ENCODE results near the gene ARHGAP26. TPM values are rescaled to one million over a fixed set of nuclear protein-coding genes. Genes with fewer than 3 reads are reported as not detected.

The ARHGAP26 gene
- total RNA-seq, 1 donor: 7.6 TPM

DNA sequence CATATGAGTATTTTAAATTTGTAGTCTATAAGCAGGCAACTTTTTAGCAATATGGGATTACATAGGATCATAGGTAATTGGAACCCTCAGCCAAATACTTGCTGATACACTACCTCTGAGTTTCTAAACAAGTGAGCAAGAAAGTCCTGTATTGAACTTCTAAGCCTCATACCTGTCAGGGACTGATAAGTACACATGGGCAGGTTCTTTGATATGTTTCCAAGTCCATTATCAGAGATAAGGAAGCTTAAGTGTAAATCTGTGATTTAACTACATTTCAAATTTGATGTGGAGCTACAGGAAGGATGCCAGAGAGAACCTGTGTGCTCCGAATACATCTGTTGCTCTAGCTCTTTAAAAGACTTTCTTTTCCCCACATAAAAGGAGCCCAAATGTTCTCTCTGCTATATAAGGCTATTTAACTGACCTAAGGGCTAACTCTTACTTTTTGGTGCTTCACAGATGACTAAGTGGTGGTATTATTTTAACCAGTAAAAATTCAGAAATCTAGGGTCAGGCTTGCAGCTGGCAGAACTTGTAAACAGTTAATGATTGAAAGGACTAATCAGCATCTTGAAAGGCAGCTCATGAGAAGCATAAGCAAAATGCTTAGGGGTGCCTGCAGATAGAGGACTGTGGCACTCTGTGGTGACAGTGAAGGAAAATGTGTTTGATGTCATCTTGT lies 404.7 kb downstream of the ARHGAP26 start:
- Histone ChIP-seq H2AFZ (ENCODE audit: low read length) (no peak overlapping the region), H3K36me3 (ENCODE audit: insufficient read depth, low read length) (no peaks in the 10 kb centered on the region), H3K4me3 (ENCODE audit: insufficient read depth, low read length) (no peak overlapping the region), H3K27me3 (ENCODE audit: insufficient read depth, low read length) (no peaks in the 10 kb centered on the region), H3K79me2 (ENCODE audit: insufficient read depth, low read length) (no peaks in the 10 kb centered on the region), H3K4me1 (ENCODE audit: insufficient read depth, low read length) (peaks cover 23% of the 10 kb centered on the region), H3K4me2 (ENCODE audit: insufficient read depth, low read length) (no peak overlapping the region), H3K9me3 (ENCODE audit: low read depth, low read length) (no peaks in the 10 kb centered on the region), H4K20me1 (ENCODE audit: insufficient read depth, low read length) (no peaks in the 10 kb centered on the region), H3K27ac (ENCODE audit: low read depth, low read length) (peak overlapping the region; percentile 87)
- TF ChIP-seq, protein P1, sequence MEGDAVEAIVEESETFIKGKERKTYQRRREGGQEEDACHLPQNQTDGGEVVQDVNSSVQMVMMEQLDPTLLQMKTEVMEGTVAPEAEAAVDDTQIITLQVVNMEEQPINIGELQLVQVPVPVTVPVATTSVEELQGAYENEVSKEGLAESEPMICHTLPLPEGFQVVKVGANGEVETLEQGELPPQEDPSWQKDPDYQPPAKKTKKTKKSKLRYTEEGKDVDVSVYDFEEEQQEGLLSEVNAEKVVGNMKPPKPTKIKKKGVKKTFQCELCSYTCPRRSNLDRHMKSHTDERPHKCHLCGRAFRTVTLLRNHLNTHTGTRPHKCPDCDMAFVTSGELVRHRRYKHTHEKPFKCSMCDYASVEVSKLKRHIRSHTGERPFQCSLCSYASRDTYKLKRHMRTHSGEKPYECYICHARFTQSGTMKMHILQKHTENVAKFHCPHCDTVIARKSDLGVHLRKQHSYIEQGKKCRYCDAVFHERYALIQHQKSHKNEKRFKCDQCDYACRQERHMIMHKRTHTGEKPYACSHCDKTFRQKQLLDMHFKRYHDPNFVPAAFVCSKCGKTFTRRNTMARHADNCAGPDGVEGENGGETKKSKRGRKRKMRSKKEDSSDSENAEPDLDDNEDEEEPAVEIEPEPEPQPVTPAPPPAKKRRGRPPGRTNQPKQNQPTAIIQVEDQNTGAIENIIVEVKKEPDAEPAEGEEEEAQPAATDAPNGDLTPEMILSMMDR (IDR thresholded peaks at IDR 0.05; ENCODE audit: extremely low read depth, low read depth, low read length): no peak
- DNase-seq (ENCODE audit: insufficient read length, low spot score, missing footprints): peak; percentile 19

DNA sequence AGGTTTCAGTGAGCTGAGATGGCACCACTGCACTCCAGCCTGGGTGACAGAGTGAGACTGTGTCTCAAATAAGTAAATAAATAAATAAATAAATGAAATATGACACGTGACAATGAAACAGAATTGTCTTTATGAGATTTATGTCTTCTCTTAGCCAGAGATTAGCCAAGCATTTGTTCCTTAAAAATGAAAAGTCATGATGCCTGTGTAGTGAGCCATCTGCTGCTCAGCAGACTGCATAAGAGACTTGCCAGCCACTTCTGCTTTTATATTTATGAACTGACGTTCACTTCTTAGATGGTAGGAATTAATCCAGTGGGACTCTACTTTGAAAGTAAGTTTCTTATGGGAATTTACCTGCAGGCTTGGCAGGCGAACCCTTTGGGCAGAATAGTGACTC lies 405.9 kb downstream of the ARHGAP26 start:
- Histone ChIP-seq H3K9me3 (ENCODE audit: low read depth, low read length) (no peaks in the 10 kb centered on the region), H3K27ac (ENCODE audit: low read depth, low read length) (peak overlapping the region; percentile 87), H3K27me3 (ENCODE audit: insufficient read depth, low read length) (no peaks in the 10 kb centered on the region), H2AFZ (ENCODE audit: low read length) (no peak overlapping the region), H3K4me3 (ENCODE audit: insufficient read depth, low read length) (no peak overlapping the region), H3K4me2 (ENCODE audit: insufficient read depth, low read length) (no peak overlapping the region), H3K79me2 (ENCODE audit: insufficient read depth, low read length) (no peaks in the 10 kb centered on the region), H4K20me1 (ENCODE audit: insufficient read depth, low read length) (no peaks in the 10 kb centered on the region), H3K36me3 (ENCODE audit: insufficient read depth, low read length) (no peaks in the 10 kb centered on the region), H3K4me1 (ENCODE audit: insufficient read depth, low read length) (peaks cover 23% of the 10 kb centered on the region)
- TF ChIP-seq, protein P1 (IDR thresholded peaks at IDR 0.05; ENCODE audit: extremely low read depth, low read depth, low read length): peak; percentile 19
- no peak for DNase-seq (ENCODE audit: insufficient read length, low spot score, missing footprints)

DNA sequence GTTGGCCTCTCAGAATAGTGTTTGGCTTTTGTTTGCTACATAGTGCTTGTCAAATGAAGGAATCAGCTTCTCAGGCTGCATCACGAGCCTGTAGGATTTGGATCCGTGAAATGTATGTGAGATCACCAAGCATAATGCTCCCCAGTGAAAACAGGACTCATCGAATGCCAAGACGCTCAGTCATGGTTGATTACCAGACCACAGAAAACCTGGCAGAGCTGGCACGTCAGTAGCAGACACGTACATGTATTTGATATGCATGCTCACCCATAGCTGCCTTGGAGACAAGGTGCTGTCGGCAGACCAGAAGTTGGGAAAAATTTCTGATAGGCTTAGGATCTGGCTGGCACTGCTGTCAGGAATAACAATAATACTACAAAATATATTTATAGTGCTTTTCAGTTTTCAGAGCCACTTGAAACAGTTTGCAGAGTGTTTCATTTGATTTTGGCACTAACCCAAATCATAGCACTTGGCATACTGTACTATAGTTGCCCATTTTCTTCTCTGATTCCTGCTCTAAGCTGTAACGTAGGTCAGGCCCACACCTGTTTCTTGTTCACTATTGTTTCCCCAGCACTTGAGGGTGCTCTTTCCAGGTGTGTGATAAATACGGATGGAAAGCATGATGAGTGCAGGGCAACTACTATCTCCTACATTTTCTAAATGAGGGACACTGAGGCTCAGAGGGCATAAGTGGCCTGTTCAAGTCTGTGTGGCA lies 407.2 kb downstream of the ARHGAP26 start:
- H3K4me3 ChIP-seq (ENCODE audit: insufficient read depth, low read length): no peak overlapping the region
- TF ChIP-seq, protein P1 (IDR thresholded peaks at IDR 0.05; ENCODE audit: extremely low read depth, low read depth, low read length): no peak
- no peak overlapping the region for H2AFZ ChIP-seq (ENCODE audit: low read length)
- no peaks in the 10 kb centered on the region for H3K36me3 ChIP-seq (ENCODE audit: insufficient read depth, low read length)
- DNase-seq (ENCODE audit: insufficient read length, low spot score, missing footprints): peak; percentile 69
- no peaks in the 10 kb centered on the region for H3K9me3 ChIP-seq (ENCODE audit: low read depth, low read length)
- no peaks in the 10 kb centered on the region for H4K20me1 ChIP-seq (ENCODE audit: insufficient read depth, low read length)
- peak overlapping the region; percentile 87 for H3K27ac ChIP-seq (ENCODE audit: low read depth, low read length)
- peak overlapping the region; percentile 10 for H3K4me2 ChIP-seq (ENCODE audit: insufficient read depth, low read length)
- H3K27me3 ChIP-seq (ENCODE audit: insufficient read depth, low read length): no peaks in the 10 kb centered on the region
- no peaks in the 10 kb centered on the region for H3K79me2 ChIP-seq (ENCODE audit: insufficient read depth, low read length)
- H3K4me1 ChIP-seq (ENCODE audit: insufficient read depth, low read length): peaks cover 30% of the 10 kb centered on the region

DNA sequence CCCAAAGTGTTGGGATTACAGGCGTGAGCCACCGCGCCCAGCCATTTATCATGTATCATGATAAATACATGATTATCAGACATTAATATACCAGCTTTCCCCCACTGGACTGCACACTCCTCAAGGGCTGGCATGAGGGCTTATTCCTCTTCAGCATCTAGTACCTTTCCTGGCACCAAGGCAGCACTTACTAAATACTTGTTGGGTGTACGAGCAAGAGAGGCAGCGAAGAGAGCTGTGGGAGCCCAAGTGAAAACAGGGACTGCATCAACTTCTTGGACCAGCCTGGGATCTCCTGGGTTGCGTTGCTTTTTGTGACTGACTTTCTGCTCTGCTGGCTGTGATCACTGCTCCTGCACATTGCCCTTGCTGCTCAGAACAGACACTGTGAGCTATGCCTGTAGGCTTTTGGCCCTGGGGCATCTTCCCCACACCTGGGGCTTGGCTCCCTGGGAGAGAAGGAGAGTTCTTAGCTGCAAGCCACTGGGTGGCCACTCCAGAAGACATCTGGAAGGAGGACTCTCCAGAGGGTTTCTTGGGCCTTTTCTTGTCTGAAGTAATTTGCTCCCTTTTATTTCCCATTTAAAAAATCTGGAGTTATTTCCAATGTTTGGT lies 409.1 kb downstream of the ARHGAP26 start:
- no peaks in the 10 kb centered on the region for H3K27me3 ChIP-seq (ENCODE audit: insufficient read depth, low read length)
- H3K4me3 ChIP-seq (ENCODE audit: insufficient read depth, low read length): no peak overlapping the region
- H3K79me2 ChIP-seq (ENCODE audit: insufficient read depth, low read length): no peaks in the 10 kb centered on the region
- TF ChIP-seq, protein P1 (IDR thresholded peaks at IDR 0.05; ENCODE audit: extremely low read depth, low read depth, low read length): no peak
- no peak overlapping the region for H2AFZ ChIP-seq (ENCODE audit: low read length)
- H3K27ac ChIP-seq (ENCODE audit: low read depth, low read length): no peak overlapping the region
- H3K9me3 ChIP-seq (ENCODE audit: low read depth, low read length): no peaks in the 10 kb centered on the region
- DNase-seq (ENCODE audit: insufficient read length, low spot score, missing footprints): no peak
- peaks cover 43% of the 10 kb centered on the region for H3K4me1 ChIP-seq (ENCODE audit: insufficient read depth, low read length)
- no peaks in the 10 kb centered on the region for H3K36me3 ChIP-seq (ENCODE audit: insufficient read depth, low read length)
- H3K4me2 ChIP-seq (ENCODE audit: insufficient read depth, low read length): no peak overlapping the region
- H4K20me1 ChIP-seq (ENCODE audit: insufficient read depth, low read length): no peaks in the 10 kb centered on the region
